Heart right ventricle (tissue), 16 donors: ENCODE results near the gene KCNIP1. TPM values are rescaled to one million over a fixed set of nuclear protein-coding genes. Genes with fewer than 3 reads are reported as not detected.

Experiments
- ATAC-seq, 8 donors: fragments of 200-7000 bp; cut with Tn5 transposase; one replicate each; pipeline ENCODE4 v1.9.1; 2020; ENCODE audit warnings: mild to moderate bottlenecking in 8 of 8, moderate library complexity in 8 of 8, moderate number of reproducible peaks in 1 of 8
- DNase-seq, 2 donors: peaks; one replicate each; pipeline ENCODE4 v3.0.0-alpha.2; 2020
- H3K27ac ChIP-seq, 10 donors: fragments of 200-600 bp; sonication (generic) in 2 of 10; one replicate each; pipeline versions ENCODE4 v1.5.0 to v1.8.0; 2020 to 2022; ENCODE audit warnings: mild to moderate bottlenecking in 3 of 10
- H3K27me3 ChIP-seq, 7 donors: fragments of 200-600 bp; one replicate each; pipeline ENCODE4 v1.8.0; 2021 to 2022; ENCODE audit warnings: mild to moderate bottlenecking in 2 of 7
- H3K36me3 ChIP-seq, 9 donors: fragments of 200-600 bp; sonication (generic) in 1 of 9; one replicate each; pipeline versions ENCODE4 v1.5.0 to v1.8.0; 2020 to 2022; ENCODE audit warnings: mild to moderate bottlenecking in 2 of 9
- H3K4me1 ChIP-seq, 9 donors: fragments of 200-600 bp; sonication (generic) in 1 of 9; one replicate each; pipeline versions ENCODE4 v1.5.0 to v1.8.0; 2020 to 2022; ENCODE audit warnings: mild to moderate bottlenecking in 4 of 9
- H3K4me3 ChIP-seq, 10 donors: fragments of 200-600 bp; sonication (generic) in 2 of 10; one replicate each; pipeline versions ENCODE4 v1.5.0 to v1.8.0; 2020 to 2022; ENCODE audit warnings: mild to moderate bottlenecking in 7 of 10, moderate library complexity in 2 of 10
- H3K9me3 ChIP-seq, 11 donors: fragments of 200-600 bp in 10 of 11; sonication (generic) in 2 of 11; one replicate each; pipeline versions ENCODE4 v1.5.0 to v1.8.0; 2013 to 2022; ENCODE audit warnings: mild to moderate bottlenecking in 2 of 11, control low read depth in 1 of 11, moderate library complexity in 1 of 11
- CTCF ChIP-seq, 9 donors: fragments of 200-600 bp; sonication (generic) in 2 of 9; IDR thresholded peaks; one replicate each; pipeline versions ENCODE4 v1.5.0 to v1.8.0; 2021 to 2022; ENCODE audit warnings: antibody characterized with exemption in 9 of 9, mild to moderate bottlenecking in 5 of 9, moderate library complexity in 1 of 9
- WGBS, 2 donors: extraction: QIAGEN DNeasy Blood & Tissue Kit; methylation state at CpG; one replicate each; pipeline ENCODE4 v1.1.7; 2013; ENCODE audit warnings: inconsistent platforms in 1 of 2; 5-methylcytosine and 5-hydroxymethylcytosine counted together
- intact Hi-C, 10 donors: fragments of 100-400 bp; cut with DNase I; formaldehyde crosslinking; loops; one replicate each; pipeline versions ENCODE4 v1.11.1 to v1.14.2; 2022
- polyA plus RNA-seq, 2 donors: library from polyadenylated mRNA; stranded (reverse); fragments of 200-250 nt; gene quantifications; one replicate each; pipeline ENCODE4 v1.2.3, GENCODE V29; 2013
- total RNA-seq, 10 donors: library from RNA; stranded (reverse); fragmentation: NEBNext Ultra II Directional in 3 of 10; extraction: Animal tissue kit (Norgen Biotek cat#: 25700) in 3 of 10; gene quantifications; one replicate each; pipeline versions ENCODE4 v1.2.1 to v1.2.4, GENCODE V29; 2021 to 2023
- donor health status: Arrhythmogenic right ventricular cardiomyopathy.
- donor health status: ischemic (EF 13 %, LVEDD 7.1; RV severe dilation, severe dysfunction).
- donor health status: healthy with polysubstance abuse.
- donor health status: DM: no; HTN: yes; CAD: no.
- donor health status: DM: no; HTN: no; CAD: no.
- donor health status: ischemic (EF 25% LVEDD 6.9; RV normal size, moderate dysfunction).
- donor health status: ischemic (EF 25% LVEDD 5.7; RV mildly dilated, moderate dysfunction).
- donor health status: healthy.
- donor health status: DM: yes; HTN: yes; CAD: no.
- donor health status: Ischemic cardiomyopathy.
- donor health status: ischemic (EF 35%, LVEDD 5.7; RV mildly dilated, moderate dysfunction).
- donor health status: nonischemic (EF 11% LVEDD 7.7; RV severe dilation, severe dysfunction).
- donor health status: DM: yes; HTN: yes; CAD: no.
- donor health status: PGD.
- donor health status: ischemic (EF 29% LVEDD 5.4; RV normal size, mild dysfunction).
- donor health status: nonischemic (EF 23%, LVEDD 6.1; RV moderate dilation, normal function).

KCNIP1 gene
- total and polyA plus RNA-seq, 12 donors, result 0.06 to 0.67 (median 0.21) TPM; not detected in 7

- WGBS, 2 donors, result 81 to 89% methylated on average over 4 of the region's 4 CpGs
Measured at GRCh38 chr5:170720179-170720578, 216.4 kb downstream of the KCNIP1 start.

GRCh38 chr5:170720984-170721383 is 217.2 kb downstream of the KCNIP1 start:
- no peaks in the 10 kb centered on the region for H3K27me3 ChIP-seq
- H3K4me3 ChIP-seq, result no peak overlapping the region
- ATAC-seq, result no peak
- no peaks in the 10 kb centered on the region for H3K9me3 ChIP-seq
- TF ChIP-seq CTCF (IDR thresholded peaks at IDR 0.05), result no peak
- H3K4me1 ChIP-seq, result no peaks in the 10 kb centered on the region
- H3K36me3 ChIP-seq, result no peaks in the 10 kb centered on the region
- intact Hi-C loops, result no loop called here
- H3K27ac ChIP-seq, result no peak overlapping the region
- WGBS, 2 donors, result 64 to 78% methylated on average over 1 of the region's 1 CpG
- DNase-seq, result no peak

More at GRCh38 chr5:170720179-170720578, 216.4 kb downstream of the KCNIP1 start:
- intact Hi-C loops, result no loop called here
- Histone ChIP-seq H3K27ac (no peak overlapping the region), H3K4me1 (no peaks in the 10 kb centered on the region), H3K27me3 (no peaks in the 10 kb centered on the region), H3K36me3 (no peaks in the 10 kb centered on the region), H3K4me3 (no peak overlapping the region), H3K9me3 (no peaks in the 10 kb centered on the region)
- ATAC-seq, result no peak
- no peak for DNase-seq
- no peak for TF ChIP-seq CTCF (IDR thresholded peaks at IDR 0.05)

- no peak for DNase-seq
- no peaks in the 10 kb centered on the region for H3K36me3 ChIP-seq
- WGBS, 2 donors, result 92 to 95% methylated on average over 6 of the region's 6 CpGs
- H3K27me3 ChIP-seq, result no peaks in the 10 kb centered on the region
- ATAC-seq, result no peak
- no peak overlapping the region for H3K27ac ChIP-seq
- intact Hi-C loops, result no loop called here
- no peaks in the 10 kb centered on the region for H3K4me1 ChIP-seq
- TF ChIP-seq CTCF (IDR thresholded peaks at IDR 0.05), result no peak
- no peak overlapping the region for H3K4me3 ChIP-seq
- H3K9me3 ChIP-seq, result no peaks in the 10 kb centered on the region
Measured at GRCh38 chr5:170721681-170722080, 217.9 kb downstream of the KCNIP1 start.

- intact Hi-C loops, result no loop called here
- no peaks in the 10 kb centered on the region for H3K27me3 ChIP-seq
- no peaks in the 10 kb centered on the region for H3K9me3 ChIP-seq
- no peak overlapping the region for H3K4me3 ChIP-seq
- TF ChIP-seq CTCF (IDR thresholded peaks at IDR 0.05), result no peak
- DNase-seq (no peak), ATAC-seq (no peak)
- no peaks in the 10 kb centered on the region for H3K4me1 ChIP-seq
- no peak overlapping the region for H3K27ac ChIP-seq
- 73 to 83% methylated on average over 3 of the region's 3 CpGs for WGBS, 2 donors
- no peaks in the 10 kb centered on the region for H3K36me3 ChIP-seq
Measured at GRCh38 chr5:170722316-170722715, 218.5 kb downstream of the KCNIP1 start.
